SH-SY5Y (cell line): Measurements from ENCODE around the gene UBQLN4.

Source experiments
- GATA2 ChIP-seq: IDR thresholded peaks from 2 replicates; pipeline ENCODE4 v1.6.1; 2011; ENCODE audit warnings: mild to moderate bottlenecking, low read depth, low read length
- GATA3 ChIP-seq: IDR thresholded peaks from 2 replicates; pipeline ENCODE4 v1.6.1; 2011; ENCODE audit warnings: low read depth, mild to moderate bottlenecking, low read length, moderate library complexity

- no peak for TF ChIP-seq GATA2
- no peak for TF ChIP-seq GATA3
These were observed 27.8 kb upstream of the UBQLN4 start for GRCh38 chr1:156081180-156081916.
